ENCODE data around the gene EIPR1.
"Not testable (repeated sequence)": the region's sequence is repeated elsewhere in the genome, so short reads cannot be mapped to it uniquely, and the experiment has no call there.

Gene EIPR1

GRCh38 chr2:3214065-3214464, 163.6 kb downstream of the EIPR1 start:
- no peak for DNase-seq (ENCODE audit: low read depth in 3 of 3)

GRCh38 chr2:3212984-3213383, 164.6 kb downstream of the EIPR1 start:
- no peak for DNase-seq (ENCODE audit: low read depth in 3 of 3)

GRCh38 chr2:3212061-3212362, 165.6 kb downstream of the EIPR1 start:
- DNase-seq (ENCODE audit: low read depth in 3 of 3) = no peak

- DNase-seq (ENCODE audit: low read depth in 3 of 3) = no peak
These were observed 166.2 kb downstream of the EIPR1 start for GRCh38 chr2:3211256-3212060.

GRCh38 chr2:3210257-3210656, 167.4 kb downstream of the EIPR1 start:
- no peak for DNase-seq (ENCODE audit: low read depth in 3 of 3)

GRCh38 chr2:3209258-3209657, 168.4 kb downstream of the EIPR1 start:
- DNase-seq (ENCODE audit: low read depth in 3 of 3) = no peak

- DNase-seq (ENCODE audit: low read depth in 3 of 3) = no peak
These were observed 169.0 kb downstream of the EIPR1 start for GRCh38 chr2:3208591-3208990.

- DNase-seq (ENCODE audit: low read depth in 3 of 3) = no peak
These were observed 169.4 kb downstream of the EIPR1 start for GRCh38 chr2:3208179-3208578.

- DNase-seq (ENCODE audit: low read depth in 3 of 3) = no peak
These were observed 170.5 kb downstream of the EIPR1 start for GRCh38 chr2:3207091-3207491.

GRCh38 chr2:3205845-3206244, 171.8 kb downstream of the EIPR1 start:
- no peak for DNase-seq (ENCODE audit: low read depth in 3 of 3)

GRCh38 chr2:3204031-3204821, 173.4 kb downstream of the EIPR1 start:
- DNase-seq (ENCODE audit: low read depth in 3 of 3) = no peak

- DNase-seq (ENCODE audit: low read depth in 3 of 3) = no peak
These were observed 174.1 kb downstream of the EIPR1 start for GRCh38 chr2:3203497-3204019.

- DNase-seq (ENCODE audit: low read depth in 3 of 3) = no peak
These were observed 174.7 kb downstream of the EIPR1 start for GRCh38 chr2:3202926-3203325.

GRCh38 chr2:3201281-3201680, 176.3 kb downstream of the EIPR1 start:
- DNase-seq (ENCODE audit: low read depth in 3 of 3) = no peak

- no peak for DNase-seq (ENCODE audit: low read depth in 3 of 3)
These were observed 177.1 kb downstream of the EIPR1 start for GRCh38 chr2:3200420-3200939.

GRCh38 chr2:3199627-3200345, 177.8 kb downstream of the EIPR1 start:
- DNase-seq (ENCODE audit: low read depth in 3 of 3) = no peak

GRCh38 chr2:3198671-3199192, 178.9 kb downstream of the EIPR1 start:
- not testable (repeated sequence) for DNase-seq (ENCODE audit: low read depth in 3 of 3)

- no peak for DNase-seq (ENCODE audit: low read depth in 3 of 3)
These were observed 179.5 kb downstream of the EIPR1 start for GRCh38 chr2:3198119-3198518.

GRCh38 chr2:3197308-3197707, 180.3 kb downstream of the EIPR1 start:
- DNase-seq (ENCODE audit: low read depth in 3 of 3) = no peak

- DNase-seq (ENCODE audit: low read depth in 3 of 3) = no peak
These were observed 180.9 kb downstream of the EIPR1 start for GRCh38 chr2:3196716-3197115.

GRCh38 chr2:3195641-3196476, 181.8 kb downstream of the EIPR1 start:
- DNase-seq (ENCODE audit: low read depth in 3 of 3) = no peak
